GM11168 (cell line): Measurements from ENCODE around the gene CMTM1.
"Not testable (repeated sequence)": the region's sequence is repeated elsewhere in the genome, so short reads cannot be mapped to it uniquely, and the experiment has no call there.

ENCODE experiments used
- in situ Hi-C: fragments of 300-500 bp; cut with MboI; formaldehyde crosslinking; loops from one replicate; pipeline ENCODE4 v1.12.0; 2022; ENCODE audit warnings: low sequenced_read_pairs; ENCODE audit not compliant: unreplicated experiment

The CMTM1 gene

DNA sequence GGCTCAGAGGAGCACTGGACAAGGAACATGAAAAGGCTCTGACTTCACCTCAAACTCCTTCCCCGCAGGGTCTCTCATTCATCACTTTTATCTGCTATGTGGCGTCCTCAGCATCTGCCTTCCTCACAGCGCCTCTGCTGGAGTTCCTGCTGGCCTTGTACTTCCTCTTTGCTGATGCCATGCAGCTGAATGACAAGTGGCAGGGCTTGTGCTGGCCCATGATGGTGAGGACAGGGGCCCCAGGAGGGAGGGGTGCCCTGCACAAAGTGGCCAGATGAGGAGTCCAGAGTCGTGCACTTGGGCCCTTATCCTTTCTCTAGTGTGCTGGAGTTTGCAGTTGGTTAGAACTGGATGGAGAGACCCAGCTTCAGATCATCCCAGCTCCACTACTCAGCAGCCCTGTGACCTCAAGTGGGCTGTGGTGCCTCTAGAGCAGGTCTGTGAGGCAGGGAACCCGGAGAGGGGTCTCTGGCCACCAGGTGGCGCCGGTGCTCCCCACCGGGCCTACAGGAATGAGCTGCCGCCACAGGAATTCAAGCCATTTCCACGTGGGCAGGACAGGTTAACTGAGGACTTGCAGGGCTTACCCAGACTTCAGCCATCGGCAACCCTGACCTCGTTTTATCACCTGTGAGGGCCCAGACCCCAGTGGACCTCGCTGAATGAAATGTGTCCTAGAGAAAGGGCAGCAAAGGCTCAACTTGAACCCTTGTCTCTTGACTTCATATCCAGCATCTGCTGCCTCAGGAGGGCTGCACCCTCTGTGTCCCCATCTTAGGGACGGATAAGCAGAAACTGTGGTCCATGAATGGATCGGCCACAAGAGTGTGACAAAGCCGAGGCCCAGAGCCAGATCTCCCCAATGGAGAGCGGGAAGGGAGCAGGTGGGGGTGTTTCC lies 42.3 kb downstream of the CMTM1 start:
- in situ Hi-C loops: loop anchor here (5.0 kb wide), 1 partner anchor 206 kb away; no protein-coding TSS in a partner anchor

DNA sequence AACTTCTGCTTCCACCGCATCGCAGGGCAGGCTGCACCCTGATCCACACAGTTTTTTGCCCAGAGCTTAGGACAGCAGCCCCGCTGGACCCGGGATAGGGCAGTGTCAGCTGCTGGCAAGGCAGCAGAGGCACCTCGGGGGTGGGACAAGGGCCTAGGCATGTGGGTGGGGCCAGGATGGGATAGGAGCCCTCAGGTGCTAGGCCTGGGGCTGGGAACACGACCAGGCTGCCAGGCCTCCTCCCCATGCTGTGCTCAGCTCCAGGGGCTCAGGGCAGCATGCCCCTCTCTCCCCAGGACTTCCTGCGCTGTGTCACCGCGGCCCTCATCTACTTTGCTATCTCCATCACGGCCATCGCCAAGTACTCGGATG lies 42.9 kb downstream of the CMTM1 start:
- in situ Hi-C loops: loop anchor here (5.0 kb wide), 1 partner anchor 207 kb away; no protein-coding TSS in a partner anchor

DNA sequence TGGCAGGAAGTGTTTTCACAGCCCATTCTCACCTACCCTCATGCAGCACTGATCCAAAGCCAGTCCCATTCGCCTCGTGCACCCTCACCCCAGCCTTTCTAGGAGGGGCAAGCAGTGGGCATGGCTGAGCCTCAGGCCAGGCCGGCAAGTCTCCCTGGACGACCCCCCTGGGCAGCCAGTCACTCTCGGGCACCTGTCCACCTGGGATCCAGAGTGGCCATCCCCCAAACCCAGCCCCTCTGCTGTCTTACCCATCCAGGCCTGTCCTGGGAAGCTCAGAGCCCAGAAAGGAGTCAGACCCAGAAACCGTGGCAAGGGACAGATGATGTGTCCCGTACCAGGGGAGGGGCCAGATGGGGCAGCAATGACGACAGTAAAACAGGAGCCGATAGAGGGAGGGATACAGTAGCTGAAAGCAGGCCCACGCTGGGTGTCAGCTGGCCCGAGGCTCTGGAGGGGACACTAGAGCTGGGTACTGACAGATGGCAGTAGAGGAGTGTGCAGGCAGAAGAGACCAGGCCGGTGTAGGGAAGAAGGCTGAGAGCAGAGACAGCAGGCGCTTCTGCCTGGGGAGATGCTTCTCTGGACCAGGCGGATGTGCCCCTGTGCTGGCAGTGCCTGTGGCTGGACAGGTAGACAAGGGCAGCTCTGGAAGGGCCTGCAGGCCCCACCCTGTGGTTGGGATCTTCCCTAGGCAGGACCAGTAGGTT lies 44.0 kb downstream of the CMTM1 start:
- in situ Hi-C loops: no loop called here

DNA sequence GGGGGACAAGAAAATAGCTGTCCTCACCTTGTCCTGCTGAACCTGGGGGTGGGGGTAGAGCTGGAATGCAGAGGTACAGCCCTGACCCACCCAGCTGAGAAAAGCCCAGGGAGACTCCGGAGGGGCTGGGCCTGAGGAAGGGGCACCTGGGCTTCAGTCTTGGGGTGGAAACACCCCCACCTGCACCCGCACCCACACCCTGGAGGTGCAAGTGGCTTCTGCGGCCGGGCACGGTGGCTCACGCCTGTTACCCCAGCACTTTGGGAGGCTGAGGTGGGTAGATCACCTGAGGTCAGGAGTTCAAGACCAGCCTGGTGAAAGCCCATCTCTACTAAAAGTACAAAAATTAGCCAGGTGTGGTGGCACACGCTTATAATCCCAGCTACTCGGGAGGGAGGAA lies 45.7 kb downstream of the CMTM1 start:
- in situ Hi-C loops: not testable (repeated sequence)

DNA sequence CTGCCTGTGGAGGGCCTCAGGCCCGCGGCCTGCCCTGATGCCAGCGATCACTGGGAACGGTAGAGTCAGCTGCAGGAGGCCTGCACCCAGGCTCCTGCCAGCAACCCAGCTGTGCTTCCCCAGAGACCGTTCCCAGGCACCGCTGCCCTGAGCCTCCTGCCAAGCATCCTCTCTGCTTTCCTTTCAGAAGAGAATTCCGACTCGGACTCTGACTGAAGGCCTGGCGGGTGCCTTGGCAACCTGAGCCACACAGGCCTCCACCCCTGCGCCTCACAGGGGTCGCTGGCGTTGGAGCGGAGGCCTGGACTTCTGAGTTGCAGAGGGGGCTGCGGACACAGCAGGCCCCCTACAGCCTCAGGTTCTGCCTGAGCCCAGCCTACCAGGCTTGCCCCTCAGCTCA lies 46.2 kb downstream of the CMTM1 start:
- in situ Hi-C loops: no loop called here

DNA sequence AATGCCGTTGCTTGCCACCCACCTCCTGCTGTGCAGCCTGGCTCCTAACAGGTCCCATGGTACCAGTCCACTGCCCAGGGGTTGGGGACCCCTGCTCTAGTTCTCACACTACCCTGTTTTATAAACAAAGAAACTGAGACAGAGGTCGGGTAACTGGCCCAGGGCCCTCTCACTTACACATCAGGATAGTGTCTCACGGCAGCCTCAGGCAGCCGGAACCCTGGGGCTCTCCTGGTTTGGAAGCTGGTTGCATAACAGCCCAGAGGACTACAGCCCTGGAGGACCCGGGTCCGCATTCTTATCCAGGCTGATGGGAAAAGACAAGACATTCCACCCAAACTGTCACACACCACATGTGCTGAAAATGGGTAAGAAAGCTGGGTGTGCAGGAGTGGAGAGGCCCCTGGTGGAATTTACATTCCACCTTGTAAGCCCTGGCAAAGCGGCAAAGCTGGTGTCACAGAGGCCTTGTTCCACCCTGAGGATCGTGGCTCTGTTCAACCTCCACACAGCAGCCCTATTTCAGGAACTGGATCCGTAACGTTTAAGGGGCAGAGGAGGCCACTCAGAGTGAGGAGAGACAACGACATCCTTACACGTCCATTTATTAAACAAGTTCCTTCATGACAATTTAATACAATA lies 48.0 kb downstream of the CMTM1 start:
- in situ Hi-C loops: no loop called here

DNA sequence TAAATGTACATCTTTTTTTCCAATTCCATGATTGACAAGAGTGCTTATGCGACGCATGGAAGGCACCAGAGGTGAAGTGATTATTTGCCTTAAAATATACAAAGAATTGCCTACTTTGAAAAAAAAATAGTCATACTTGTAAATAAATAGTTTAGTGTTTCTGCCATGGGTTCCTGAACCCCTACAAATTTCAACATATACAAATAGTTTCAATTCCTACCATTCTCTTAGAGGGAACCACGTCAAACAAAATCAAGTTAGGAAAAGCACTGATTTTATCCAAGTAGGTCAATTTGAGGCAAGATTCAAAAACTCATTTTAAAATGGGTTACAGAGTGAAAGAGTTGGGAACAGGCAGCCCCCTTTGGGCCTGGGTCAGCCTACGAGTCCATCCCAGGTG lies 49.9 kb downstream of the CMTM1 start:
- in situ Hi-C loops: no loop called here

DNA sequence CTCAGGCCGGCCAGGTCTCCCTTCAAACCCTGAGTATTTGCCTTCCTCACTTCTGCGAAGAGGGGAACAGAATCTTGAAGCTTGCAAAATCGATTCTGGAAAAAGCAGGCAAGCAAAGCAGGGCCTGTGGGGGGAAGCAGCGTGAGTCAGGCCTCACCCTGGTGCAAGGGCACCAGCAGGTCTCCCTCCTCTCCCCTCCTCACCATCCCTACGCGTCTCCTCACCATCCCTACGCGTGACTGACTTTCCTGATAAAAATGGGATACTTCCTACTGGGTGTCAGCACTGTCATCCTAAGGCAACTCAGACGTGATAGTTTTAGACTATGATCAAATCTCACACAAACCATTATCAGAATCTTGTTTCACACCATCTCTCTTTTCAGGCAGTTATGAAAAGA lies 50.4 kb downstream of the CMTM1 start:
- in situ Hi-C loops: no loop called here

DNA sequence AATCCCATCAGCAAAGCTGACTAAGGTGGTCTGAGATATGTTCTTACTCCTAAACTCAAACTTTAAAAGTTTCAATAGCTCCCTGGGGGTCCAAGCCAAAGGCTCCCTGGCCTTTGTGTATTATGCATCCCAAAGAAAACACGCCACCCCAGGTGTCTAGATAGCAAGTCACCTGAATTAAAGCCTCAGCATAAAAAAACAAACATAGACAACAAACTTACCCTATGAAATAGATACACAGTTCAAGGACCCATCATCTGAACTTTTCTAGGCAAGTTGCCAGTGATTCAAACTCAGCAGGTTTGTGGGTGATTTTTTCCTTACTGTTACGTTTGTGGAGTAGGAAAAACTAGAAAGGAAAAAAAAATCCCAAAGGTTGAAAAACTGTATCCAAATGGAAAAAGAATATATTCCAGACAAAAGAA lies 50.8 kb downstream of the CMTM1 start:
- in situ Hi-C loops: no loop called here

DNA sequence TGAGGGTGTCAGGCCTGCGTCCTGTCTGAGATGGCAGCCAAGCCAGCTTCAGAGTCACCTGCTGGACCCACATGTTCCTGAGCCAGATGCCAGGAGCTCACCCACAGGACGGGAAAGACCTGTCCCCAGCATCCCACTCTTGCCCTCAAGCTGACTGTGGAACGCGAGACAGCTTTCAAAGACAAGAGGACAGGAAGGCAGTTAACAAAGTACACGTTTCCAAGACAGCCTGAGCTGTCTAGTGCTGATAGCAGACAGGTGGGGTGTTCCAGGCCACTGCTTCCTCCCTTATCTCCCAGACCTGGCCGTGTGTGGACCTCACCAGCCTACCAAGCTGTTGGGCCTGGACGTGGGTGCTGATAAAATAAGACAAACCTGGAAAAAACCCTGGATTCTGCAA lies 51.5 kb downstream of the CMTM1 start:
- in situ Hi-C loops: no loop called here

DNA sequence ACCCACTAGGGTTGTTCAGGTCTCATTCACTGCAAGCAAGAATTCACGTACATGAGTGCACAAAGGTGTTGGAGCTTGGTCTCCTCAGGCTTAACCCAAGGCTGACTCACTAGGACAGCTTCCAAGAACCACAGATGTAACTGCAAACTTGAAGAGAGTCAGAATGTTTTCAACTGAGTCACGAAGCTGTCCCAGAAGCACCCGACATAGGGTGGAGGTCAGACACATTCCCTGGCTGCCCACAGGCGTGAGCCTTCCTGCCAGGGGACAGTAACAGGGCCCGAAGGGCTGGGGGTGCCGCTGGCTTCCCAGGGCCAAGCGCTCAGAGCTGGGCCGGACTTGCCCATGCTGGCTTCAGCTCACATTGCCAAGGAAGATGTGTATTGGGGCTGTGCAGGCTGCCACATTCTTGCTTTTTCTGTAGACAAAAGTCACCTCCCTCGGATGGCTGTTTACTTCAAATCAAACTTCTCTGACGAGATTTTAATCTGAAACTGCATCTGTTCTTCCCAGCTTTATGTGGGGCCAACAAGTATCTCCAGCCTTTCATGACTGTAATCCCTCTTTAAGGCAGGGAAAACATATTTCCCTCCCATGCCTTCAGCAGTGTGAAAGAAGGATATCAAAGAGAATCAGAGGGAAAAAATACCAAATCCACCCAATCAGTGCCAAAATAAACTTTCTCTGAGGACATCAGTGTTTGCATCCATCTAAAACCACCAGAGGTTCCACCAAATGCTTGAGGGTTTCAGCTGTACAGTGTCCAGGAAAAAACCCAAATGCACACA lies 52.5 kb downstream of the CMTM1 start:
- in situ Hi-C loops: no loop called here

DNA sequence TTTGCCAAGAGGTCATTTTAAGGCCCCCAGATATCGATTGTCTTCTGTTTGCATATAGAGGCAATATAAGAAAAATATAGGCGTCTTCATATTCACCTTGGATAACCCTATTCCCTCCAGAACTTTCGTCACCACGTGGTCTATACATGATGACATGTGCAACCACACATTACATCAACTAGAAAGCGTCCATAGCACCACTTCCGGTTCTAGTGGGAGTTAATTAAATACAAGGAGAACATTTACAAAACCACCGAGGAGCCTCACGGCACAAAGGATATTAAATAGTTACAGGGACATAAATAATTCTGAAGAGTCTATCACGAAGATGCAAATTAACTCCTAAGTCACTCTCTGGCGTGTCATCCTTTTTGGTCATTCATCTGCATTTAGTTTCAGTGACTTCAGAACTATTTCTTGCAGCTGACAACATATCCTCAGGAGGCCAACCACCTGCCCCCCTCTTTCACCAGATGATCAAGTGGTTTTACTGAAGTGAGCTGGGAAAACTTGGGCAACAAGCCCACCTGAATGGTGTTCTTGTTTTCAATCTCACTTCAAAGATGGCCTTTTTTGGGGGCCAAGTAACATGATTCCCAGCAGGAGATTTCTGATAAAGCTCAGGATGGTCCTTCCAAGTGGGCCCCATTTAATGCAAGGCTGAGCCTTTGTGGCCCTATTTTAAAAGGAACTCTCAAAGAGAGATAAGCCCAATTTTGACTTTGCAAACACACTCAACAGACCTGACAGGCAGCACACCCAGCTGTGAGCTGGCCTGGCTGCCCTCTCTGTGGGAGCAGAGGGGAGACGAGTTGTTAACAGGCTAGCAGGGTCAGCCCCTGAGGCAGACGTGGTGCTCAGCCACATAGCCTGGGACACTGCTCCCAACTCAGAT lies 53.5 kb downstream of the CMTM1 start:
- in situ Hi-C loops: no loop called here

DNA sequence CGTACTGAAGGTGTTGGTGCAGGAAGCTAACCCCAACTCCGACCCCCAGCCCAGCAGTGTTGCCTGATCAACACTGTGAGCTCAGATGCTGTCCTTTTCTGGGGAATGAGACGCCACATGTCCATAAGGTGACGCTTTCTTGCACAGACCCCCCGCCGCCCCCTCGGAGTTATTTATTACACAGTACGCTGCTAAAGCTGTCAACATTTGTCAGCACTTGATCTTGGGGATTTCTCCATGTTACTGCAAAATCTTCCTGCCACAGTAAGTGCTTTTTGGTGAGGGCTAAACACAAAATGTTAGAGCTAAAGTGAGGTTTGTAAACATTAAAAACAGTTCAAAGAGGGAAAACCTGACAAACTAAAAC lies 54.2 kb downstream of the CMTM1 start:
- in situ Hi-C loops: no loop called here

DNA sequence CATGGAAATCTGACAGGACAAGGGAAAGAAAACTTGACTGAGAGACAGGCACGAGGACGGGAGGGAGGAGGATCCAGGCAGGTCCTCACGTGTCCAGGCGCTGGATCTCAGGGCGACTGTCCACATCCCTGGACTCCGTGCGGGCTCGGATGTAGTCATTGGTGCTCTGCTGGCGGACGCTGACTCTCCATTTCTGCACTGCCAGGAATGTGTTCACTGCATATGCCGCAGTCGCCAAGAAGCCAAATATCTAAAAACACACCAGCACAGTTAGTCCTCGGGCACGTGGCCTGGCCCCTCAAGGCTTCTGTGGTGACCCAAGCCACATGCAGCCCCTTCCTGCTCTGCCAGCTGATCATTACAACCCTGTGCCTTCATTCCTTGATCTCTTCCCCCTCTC lies 55.7 kb downstream of the CMTM1 start:
- in situ Hi-C loops: no loop called here

DNA sequence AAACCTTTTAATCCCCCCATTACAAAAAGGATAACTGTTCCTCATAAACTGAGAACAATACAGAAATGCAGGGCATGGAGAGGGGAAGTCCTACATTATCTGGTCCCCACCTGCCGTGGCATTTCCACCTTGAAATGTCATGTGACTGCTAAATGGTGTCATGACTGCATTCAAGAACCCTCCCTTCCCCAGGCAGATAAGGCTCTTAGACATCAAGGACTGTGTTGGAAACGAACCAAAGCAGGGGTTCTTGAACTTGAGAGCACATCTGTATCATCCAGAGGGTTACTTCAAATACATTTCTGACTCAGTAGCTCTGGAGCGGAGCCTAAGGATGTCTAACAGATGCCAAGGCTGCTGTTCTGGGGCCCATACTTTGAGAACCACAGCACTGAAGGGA lies 56.6 kb downstream of the CMTM1 start:
- in situ Hi-C loops: no loop called here

DNA sequence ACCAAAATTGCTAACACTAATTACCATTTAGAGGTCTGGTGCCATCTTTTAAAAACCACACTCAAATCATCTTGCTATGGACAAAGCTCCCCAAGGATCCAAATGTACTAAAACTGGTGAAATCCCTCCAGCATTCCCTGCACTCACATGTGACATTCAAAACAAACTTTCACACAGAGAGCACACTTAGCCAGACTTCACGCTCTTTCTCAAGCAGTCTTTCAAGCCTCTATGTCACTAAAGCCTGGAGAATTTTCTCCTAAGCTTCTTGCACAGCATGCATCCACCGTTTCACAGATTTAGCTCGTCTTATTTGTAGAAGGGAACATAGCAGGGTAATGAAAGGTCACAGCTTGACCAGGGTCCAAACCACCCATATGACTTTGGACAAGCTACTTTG lies 57.5 kb downstream of the CMTM1 start:
- in situ Hi-C loops: no loop called here

DNA sequence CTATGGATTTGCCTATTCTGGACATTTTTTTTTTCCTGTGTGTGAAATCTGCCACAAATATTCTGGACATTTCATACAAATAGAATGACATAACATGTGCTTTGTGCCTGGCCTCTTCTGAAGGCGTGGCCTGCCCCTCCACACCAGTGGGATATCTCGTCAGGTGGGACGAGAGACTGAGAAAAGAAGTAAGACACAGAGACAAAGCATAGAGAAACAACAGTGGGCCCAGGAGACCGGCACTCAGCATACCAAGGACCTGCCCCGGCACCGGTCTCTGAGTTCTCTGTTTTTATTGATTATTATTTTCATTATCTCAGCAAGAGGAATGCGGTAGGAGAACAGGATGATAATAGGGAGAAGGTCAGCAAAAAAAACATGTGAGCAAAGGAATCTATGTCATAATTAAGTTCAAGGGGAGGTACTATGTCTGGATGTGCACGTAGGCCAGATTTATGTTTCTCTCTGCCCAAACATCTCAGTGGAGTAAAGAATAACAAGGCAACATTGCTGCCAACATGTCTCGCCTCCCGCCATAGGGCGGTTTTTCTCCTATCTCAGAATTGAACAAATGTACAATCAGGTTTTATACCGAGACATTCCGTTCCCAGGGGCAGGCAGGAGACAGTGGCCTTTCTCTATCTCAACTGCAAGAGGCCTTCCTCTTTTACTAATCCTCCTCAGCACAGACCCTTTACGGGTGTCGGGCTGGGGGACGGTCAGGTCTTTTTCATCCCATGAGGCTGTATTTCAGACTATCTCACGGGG lies 61.6 kb downstream of the CMTM1 start:
- in situ Hi-C loops: not testable (repeated sequence)
